ENCODE results near the gene ANKRD13D.

Gene ANKRD13D

DNA sequence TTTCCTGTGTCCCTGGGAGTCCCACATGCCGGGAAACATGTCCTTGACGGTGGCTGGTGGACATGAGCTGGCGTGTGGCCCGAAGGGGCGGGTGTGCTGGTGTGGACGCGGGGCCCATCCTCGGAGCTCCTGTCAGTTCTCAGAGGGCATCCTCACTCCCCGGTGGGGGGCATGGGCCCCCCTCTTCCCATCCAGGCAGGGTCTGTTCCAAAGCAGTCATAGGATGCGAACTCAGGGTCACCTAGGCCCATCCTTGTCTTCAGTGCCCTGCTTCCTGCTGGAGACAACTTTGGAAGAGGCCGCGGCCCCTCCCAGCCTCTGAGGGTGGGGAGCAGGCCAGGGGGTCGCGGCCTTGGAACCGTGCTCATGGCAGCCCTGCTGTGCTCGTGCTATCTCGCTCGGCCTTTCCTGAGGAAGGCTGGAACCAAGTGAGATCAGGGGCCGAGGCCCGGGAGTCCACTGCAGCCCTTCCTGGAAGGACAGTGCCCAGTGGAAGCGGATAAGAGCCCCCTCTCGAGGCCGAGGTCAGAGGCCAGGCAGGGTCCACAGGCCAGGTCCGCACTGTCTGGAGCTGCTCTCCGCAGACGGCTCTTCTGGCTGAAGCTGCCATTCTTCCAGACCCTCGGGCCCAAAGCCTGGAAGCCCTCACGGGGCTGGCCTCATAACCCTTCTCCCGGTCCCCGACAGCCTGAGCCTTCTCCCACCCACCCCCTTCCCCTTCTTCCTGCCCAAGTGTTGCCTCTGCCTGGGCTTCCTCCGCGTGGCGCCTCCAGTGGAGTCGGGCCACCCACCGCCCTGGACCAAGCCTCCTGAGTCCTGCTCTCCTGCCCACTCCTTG lies 14.1 kb upstream of the ANKRD13D start:
- no peak for DNase-seq

GRCh38 chr11:67275606-67276409 lies 13.3 kb upstream of the ANKRD13D start:
- no peak for DNase-seq

DNA sequence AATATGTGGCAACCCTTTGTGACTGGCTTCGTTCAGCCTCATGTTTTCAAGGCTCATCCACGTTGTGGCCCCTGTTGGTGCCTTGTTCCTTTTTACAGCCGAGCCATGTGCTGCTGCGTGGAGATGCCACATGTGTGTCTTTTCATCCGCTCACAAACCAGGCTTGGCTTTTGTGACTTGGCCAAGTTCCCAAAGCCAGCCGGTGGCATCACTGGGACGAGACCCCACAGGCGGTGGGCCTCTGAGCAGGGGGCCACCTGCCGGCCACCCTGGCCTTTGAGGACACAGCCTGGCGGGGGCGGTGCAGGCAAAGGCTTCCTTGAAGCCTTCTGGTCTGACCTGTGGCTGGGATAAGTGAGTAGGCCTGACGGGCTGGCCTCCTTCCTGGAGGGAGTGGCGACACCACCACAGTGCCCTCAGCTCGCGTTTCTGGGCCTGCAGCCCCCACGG lies 12.3 kb upstream of the ANKRD13D start:
- no peak for DNase-seq

DNA sequence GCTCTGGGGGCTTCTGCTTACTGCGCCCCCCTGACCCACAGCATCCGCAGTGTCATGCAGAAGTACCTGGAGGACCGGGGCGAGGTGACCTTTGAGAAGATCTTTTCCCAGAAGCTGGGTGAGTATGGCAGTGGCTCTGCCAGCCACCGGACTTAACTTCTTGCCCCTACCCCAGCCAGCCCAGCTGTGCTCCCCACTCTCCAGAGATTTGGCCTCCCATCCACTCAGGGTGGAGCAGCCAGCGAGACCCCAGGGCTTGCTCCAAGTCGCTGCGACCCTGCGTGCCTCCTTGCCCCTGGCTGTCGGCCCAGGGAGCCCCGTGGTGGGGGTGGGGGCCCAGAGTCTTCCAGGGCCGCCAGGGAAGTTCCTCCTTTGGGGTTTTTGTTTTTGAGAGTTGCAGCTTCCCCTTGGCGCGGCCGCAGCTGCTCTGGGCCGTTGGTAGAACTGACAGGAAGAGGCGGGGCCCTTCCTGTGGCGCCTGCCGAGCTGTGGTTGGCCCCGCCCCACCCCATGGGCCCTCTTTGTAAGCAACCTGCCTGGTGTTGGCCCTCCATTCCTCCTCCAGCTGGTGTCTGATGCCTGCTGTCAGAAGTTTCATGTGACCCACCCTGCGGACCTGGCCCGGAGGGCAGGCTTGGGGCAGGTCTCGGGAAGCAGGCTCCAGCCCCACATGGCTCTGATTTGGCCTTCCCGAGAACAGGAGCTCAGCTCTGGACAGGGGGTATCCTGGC lies 11.7 kb upstream of the ANKRD13D start:
- peak in 1 of 2 experiments; percentile 36 for DNase-seq

- no peak for DNase-seq
Measured at GRCh38 chr11:67278135-67278938, 10.8 kb upstream of the ANKRD13D start.

DNA sequence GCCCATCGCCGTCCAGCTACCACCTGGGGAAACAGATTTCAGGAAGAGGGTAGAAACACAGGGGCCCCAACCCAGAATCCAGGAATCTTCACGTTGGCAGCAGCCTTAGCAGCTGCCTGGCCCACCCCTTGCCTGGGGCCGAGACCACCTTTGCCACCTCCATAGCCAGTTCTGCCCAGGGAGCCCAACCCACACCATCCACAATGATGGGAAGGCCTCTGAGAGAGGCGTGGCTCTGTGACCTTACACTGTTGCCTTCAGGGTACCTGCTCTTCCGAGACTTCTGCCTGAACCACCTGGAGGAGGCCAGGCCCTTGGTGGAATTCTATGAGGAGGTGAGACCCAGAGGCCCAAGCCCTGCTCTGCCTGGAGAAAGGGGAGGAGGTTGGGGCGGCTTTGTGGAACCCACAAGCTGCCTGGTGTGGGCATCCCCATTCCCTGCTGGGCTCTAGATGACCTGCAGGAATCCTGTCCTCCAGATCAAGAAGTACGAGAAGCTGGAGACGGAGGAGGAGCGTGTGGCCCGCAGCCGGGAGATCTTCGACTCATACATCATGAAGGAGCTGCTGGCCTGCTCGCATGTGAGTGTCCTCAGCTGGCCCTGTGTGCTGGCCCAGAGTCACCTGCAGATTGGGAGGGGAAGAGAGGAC lies 10.0 kb upstream of the ANKRD13D start:
- no peak for DNase-seq

GRCh38 chr11:67279589-67280340 lies 9.3 kb upstream of the ANKRD13D start:
- DNase-seq: no peak

- no peak for DNase-seq
Measured at GRCh38 chr11:67280341-67280787, 8.7 kb upstream of the ANKRD13D start.

DNA sequence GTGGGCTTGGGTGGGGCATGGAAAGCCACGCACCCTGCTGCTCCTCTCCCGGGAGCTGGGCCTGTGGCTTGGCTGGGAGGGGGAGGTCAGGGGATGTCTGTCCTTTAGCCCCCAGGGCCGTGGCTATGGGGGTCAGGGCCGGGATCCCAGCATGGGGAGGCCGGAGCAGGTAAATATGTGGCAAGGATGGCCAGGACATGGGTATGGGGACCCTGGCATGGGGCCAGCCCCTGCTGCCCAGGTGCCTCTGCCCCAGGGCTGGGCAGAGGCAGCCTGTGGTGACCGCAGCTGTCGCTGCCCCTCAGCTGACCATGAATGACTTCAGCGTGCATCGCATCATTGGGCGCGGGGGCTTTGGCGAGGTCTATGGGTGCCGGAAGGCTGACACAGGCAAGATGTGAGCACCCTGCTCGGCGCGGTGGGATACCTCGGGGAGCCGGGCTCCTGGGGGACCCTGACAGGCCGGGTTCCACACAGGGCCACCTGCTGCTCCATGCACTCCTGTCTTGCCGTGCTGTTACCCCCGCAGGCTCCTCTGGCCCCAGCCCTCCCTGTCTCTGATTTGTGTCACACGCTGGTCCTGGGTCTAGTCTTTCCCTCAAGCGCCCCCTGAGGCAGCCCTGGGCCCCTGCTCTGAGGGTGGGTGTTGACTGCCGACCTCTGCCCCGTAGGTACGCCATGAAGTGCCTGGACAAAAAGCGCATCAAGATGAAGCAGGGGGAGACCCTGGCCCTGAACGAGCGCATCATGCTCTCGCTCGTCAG lies 8.1 kb upstream of the ANKRD13D start:
- no peak for DNase-seq

- DNase-seq: no peak
Measured at GRCh38 chr11:67281552-67282150, 7.5 kb upstream of the ANKRD13D start.

DNA sequence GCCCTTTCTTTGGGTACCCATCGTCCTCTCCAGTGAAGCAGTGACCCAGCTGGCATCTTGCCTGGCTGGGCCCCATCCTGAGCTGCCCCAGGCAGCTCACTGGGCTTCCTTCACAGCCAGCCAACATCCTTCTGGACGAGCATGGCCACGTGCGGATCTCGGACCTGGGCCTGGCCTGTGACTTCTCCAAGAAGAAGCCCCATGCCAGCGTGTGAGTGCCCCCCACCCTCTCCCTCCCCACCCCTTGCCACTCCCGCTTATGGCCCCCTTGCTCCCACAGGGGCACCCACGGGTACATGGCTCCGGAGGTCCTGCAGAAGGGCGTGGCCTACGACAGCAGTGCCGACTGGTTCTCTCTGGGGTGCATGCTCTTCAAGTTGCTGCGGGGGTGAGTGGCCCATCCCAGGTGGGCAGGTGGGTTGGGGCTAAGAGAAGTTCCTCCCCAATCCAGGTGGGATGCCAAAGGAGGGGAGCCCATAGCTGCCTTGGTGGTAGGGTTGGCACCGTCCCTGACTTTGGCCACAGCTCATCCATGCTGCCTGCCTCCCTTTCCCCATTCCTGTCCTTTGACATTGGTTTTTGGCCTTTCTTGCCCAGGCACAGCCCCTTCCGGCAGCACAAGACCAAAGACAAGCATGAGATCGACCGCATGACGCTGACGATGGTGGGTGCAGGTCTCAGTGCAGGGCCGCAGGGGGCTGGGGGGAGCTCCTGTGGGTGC lies 6.8 kb upstream of the ANKRD13D start:
- no peak for DNase-seq

DNA sequence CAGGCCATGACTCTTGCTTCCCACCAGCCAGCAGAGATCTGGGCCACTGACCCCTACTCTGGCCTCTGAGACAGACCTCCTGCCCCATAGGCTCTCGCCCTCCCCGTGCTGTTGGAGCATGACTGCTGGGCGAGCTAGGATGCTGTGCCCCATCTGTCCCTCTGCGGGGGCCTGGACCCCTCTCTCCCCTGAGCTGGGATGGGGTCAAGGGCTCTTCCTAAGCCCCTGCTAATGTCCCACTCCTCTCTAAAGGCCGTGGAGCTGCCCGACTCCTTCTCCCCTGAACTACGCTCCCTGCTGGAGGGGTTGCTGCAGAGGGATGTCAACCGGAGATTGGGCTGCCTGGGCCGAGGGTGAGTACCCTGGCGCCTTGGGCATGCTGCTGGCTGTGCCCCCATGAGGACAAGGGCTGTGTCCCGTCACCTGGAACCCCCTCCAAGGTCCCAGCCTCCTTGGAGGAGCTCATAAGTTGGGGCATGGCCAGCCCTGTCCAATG lies 6.2 kb upstream of the ANKRD13D start:
- no peak for DNase-seq

DNA sequence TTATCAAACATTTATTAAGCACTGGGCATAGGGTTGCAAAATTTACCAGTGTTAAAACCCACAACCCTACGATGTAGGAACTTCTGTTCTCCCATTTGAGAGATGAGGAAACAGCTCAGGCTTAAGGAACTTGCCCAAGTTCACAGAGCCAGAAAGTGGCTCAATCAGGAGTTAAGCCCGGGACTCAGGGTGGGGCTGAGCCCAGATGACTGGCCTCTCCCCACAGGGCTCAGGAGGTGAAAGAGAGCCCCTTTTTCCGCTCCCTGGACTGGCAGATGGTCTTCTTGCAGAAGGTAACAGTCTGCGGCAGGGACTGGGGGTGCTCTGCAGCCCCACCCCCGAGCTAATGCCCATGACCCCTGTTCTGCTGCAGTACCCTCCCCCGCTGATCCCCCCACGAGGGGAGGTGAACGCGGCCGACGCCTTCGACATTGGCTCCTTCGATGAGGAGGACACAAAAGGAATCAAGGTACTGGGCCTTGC lies 5.6 kb upstream of the ANKRD13D start:
- no peak for DNase-seq

- DNase-seq: no peak
Measured at GRCh38 chr11:67284811-67285540, 4.1 kb upstream of the ANKRD13D start.

DNA sequence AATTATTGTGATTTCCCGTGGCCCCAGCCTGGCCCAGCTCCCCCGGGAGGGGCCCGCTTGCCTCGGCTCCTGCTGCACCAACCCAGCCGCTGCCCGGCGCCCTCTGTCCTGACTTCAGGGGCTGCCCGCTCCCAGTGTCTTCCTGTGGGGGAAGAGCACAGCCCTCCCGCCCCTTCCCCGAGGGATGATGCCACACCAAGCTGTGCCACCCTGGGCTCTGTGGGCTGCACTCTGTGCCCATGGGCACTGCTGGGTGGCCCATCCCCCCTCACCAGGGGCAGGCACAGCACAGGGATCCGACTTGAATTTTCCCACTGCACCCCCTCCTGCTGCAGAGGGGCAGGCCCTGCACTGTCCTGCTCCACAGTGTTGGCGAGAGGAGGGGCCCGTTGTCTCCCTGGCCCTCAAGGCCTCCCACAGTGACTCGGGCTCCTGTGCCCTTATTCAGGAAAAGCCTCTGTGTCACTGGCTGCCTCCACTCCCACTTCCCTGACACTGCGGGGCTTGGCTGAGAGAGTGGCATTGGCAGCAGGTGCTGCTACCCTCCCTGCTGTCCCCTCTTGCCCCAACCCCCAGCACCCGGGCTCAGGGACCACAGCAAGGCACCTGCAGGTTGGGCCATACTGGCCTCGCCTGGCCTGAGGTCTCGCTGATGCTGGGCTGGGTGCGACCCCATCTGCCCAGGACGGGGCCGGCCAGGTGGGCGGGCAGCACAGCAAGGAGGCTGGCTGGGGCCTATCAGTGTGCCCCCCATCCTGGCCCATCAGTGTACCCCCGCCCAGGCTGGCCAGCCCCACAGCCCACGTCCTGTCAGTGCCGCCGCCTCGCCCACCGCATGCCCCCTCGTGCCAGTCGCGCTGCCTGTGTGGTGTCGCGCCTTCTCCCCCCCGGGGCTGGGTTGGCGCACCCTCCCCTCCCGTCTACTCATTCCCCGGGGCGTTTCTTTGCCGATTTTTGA lies 3.3 kb upstream of the ANKRD13D start:
- no peak for DNase-seq

DNA sequence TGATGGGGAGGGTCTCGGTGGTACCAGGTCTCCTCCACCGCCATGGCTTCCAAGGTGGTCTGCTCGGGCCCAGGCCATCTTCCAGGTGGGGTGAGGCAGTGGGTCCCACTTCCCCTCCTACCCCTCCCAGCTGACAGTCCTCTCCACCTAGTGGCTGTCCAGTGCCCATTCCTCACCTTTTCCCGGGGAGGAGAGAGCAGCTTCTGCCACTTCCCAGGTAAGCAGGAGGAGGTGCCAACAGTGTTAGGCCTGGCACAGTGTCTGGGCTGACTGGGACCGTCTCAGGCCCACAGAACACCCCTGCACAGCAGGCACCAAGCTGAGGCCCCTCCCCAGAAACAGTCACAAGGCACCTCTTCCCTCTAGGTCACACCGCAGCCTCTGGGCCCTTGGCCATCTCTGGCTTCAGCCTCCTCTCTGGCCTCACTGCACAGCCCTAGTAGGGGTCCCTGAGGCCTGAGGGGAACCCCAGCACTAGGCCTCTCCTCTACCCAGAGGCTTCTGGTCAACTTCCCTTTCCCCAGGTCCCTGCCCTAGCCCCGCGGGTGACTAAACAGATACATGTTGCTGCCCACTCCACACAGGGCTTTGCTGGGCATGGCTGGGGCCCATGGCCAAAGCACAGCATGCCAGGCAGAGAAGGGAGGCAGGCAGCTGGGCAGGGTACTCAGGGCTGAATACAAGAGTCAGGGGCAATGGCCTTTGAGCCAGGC lies 2.3 kb upstream of the ANKRD13D start:
- no peak for DNase-seq
